Endothelial cell (in vitro differentiated cells): ENCODE results near the gene CTNNAL1. TPM values are rescaled to one million over a fixed set of nuclear protein-coding genes. Genes with fewer than 3 reads are reported as not detected.

Source experiments
- DNase-seq: peaks from one replicate; pipeline ENCODE4 v3.0.0; 2021; ENCODE audit warnings: low spot score
- H3K27ac Mint-ChIP-seq: one replicate; pipeline ENCODE4 v1.8.0; 2021; ENCODE audit warnings: mixed read lengths, inconsistent platforms; ENCODE audit not compliant: unreplicated experiment
- H3K27me3 Mint-ChIP-seq: one replicate; pipeline ENCODE4 v1.8.0; 2021; ENCODE audit warnings: mild to moderate bottlenecking, moderate library complexity, mixed read lengths, inconsistent platforms; ENCODE audit not compliant: unreplicated experiment
- H3K36me3 Mint-ChIP-seq: one replicate; pipeline ENCODE4 v1.8.0; 2021; ENCODE audit warnings: mild to moderate bottlenecking, low read depth, mixed read lengths, inconsistent platforms; ENCODE audit not compliant: unreplicated experiment
- H3K4me1 Mint-ChIP-seq: one replicate; pipeline ENCODE4 v1.8.0; 2021; ENCODE audit warnings: mild to moderate bottlenecking, mixed read lengths, inconsistent platforms; ENCODE audit not compliant: unreplicated experiment
- H3K4me3 Mint-ChIP-seq: one replicate; pipeline ENCODE4 v1.8.0; 2021; ENCODE audit warnings: mild to moderate bottlenecking, mixed read lengths, inconsistent platforms; ENCODE audit not compliant: unreplicated experiment
- H3K9me3 Mint-ChIP-seq: one replicate; pipeline ENCODE4 v1.8.0; 2021; ENCODE audit warnings: mixed read lengths, inconsistent platforms; ENCODE audit not compliant: unreplicated experiment
- CTCF ChIP-seq: fragments of 200-600 bp; sonication (generic); IDR thresholded peaks from one replicate; pipeline ENCODE4 v1.5.0; 2021; ENCODE audit warnings: antibody characterized with exemption; ENCODE audit not compliant: unreplicated experiment
- total RNA-seq: library from RNA; stranded (reverse); fragmentation: NEBNext Ultra II Directional; extraction: Animal tissue kit (Norgen Biotek cat#: 25700); gene quantifications from one replicate; pipeline ENCODE4 v1.2.1, GENCODE V29; 2021; ENCODE audit not compliant: unreplicated experiment

Gene CTNNAL1
- total RNA-seq, 1 donor from 2014 or later: 31.2 TPM

- TF ChIP-seq CTCF: no peak
- Mint-ChIP-seq H3K4me3 (no peak overlapping the region), H3K36me3 (peaks cover 33% of the 10 kb centered on the region), H3K9me3 (no peaks in the 10 kb centered on the region), H3K27ac (no peak overlapping the region), H3K4me1 (peaks cover 4% of the 10 kb centered on the region), H3K27me3 (no peaks in the 10 kb centered on the region)
- no peak for DNase-seq
Measured at GRCh38 chr9:109051733-109052132, 38.4 kb upstream of the CTNNAL1 start.

- no peak for TF ChIP-seq CTCF
- no peak overlapping the region for H3K4me3 Mint-ChIP-seq
- H3K4me1 Mint-ChIP-seq: peaks cover 4% of the 10 kb centered on the region
- peaks cover 27% of the 10 kb centered on the region for H3K36me3 Mint-ChIP-seq
- peaks cover 1% of the 10 kb centered on the region for H3K27me3 Mint-ChIP-seq
- DNase-seq: no peak
- no peaks in the 10 kb centered on the region for H3K9me3 Mint-ChIP-seq
- no peak overlapping the region for H3K27ac Mint-ChIP-seq
Measured at GRCh38 chr9:109050444-109050843, 37.1 kb upstream of the CTNNAL1 start.

GRCh38 chr9:109048822-109049221 is 35.5 kb upstream of the CTNNAL1 start:
- H3K4me1 Mint-ChIP-seq: peaks cover 4% of the 10 kb centered on the region
- no peak overlapping the region for H3K27ac Mint-ChIP-seq
- peaks cover 27% of the 10 kb centered on the region for H3K36me3 Mint-ChIP-seq
- TF ChIP-seq CTCF: no peak
- no peaks in the 10 kb centered on the region for H3K9me3 Mint-ChIP-seq
- H3K27me3 Mint-ChIP-seq: peaks cover 1% of the 10 kb centered on the region
- H3K4me3 Mint-ChIP-seq: no peak overlapping the region
- DNase-seq: no peak

GRCh38 chr9:109047259-109047658 is 34.0 kb upstream of the CTNNAL1 start:
- peaks cover 1% of the 10 kb centered on the region for H3K27me3 Mint-ChIP-seq
- H3K4me3 Mint-ChIP-seq: no peak overlapping the region
- peaks cover 28% of the 10 kb centered on the region for H3K36me3 Mint-ChIP-seq
- H3K27ac Mint-ChIP-seq: no peak overlapping the region
- TF ChIP-seq CTCF: no peak
- H3K9me3 Mint-ChIP-seq: no peaks in the 10 kb centered on the region
- H3K4me1 Mint-ChIP-seq: no peaks in the 10 kb centered on the region
- DNase-seq: no peak

- H3K36me3 Mint-ChIP-seq: peaks cover 28% of the 10 kb centered on the region
Measured at GRCh38 chr9:109046346-109046745, 33.0 kb upstream of the CTNNAL1 start.

More at GRCh38 chr9:109046346-109046745, 33.0 kb upstream of the CTNNAL1 start:
- TF ChIP-seq CTCF: no peak
- Mint-ChIP-seq H3K4me3 (no peak overlapping the region), H3K27ac (no peak overlapping the region), H3K4me1 (no peaks in the 10 kb centered on the region), H3K9me3 (no peaks in the 10 kb centered on the region), H3K27me3 (peaks cover 1% of the 10 kb centered on the region)
- no peak for DNase-seq
